ENCODE results near the gene RWDD1.
A peak's percentile ranks its signal among the peaks of the same experiment; 100 is the strongest.

Gene RWDD1

DNA sequence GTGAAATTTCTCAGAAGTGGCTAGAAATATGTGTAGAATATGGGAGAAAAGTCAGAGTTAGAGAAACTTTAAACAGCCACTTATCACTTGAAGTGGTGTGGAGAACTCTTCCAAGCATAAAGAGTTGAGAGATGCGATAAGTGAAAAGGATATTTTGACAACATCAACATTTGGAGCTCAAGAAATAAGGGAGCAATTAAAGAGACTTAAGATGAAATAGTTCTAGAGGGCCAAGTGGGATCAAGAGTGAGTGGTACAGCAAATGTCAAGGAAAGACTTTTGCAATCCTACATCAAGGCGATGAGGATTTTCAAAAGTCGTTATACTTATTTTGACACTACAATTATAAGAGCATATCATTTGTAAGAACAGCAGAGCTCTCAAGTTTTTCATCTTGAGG, 54.6 kb downstream of the RWDD1 start:
- TF ChIP-seq CTCF (IDR thresholded peaks at IDR 0.05; ENCODE audit: insufficient read depth, low read depth, low read length, missing control alignments), result no peak
- no peak overlapping the region for H3K4me3 ChIP-seq (ENCODE audit: low read length)
- DNase-seq (ENCODE audit: low read depth), result no peak

DNA sequence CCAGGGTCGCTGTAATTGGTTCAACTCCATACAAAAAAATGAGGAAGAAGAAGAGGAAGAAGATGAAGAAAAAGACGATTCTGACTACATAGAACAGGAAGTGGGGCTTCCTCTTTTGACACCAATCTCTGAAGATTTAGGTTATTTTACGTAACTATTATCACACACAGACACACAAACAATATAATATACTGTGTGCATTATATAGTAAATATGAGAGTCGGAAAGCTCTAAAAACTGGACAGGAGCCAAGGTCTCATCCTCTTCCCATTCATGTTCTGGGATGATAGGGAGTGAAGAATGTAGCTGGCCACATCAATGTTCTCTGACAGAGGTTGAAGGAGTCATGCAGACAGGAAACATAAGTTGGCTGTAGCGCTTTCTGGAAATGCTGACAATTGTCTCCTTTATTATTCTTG, 58.3 kb downstream of the RWDD1 start:
- no peak for TF ChIP-seq CTCF (IDR thresholded peaks at IDR 0.05; ENCODE audit: insufficient read depth, low read depth, low read length, missing control alignments)
- DNase-seq (ENCODE audit: low read depth), result no peak
- H3K4me3 ChIP-seq (ENCODE audit: low read length), result no peak overlapping the region

- DNase-seq (ENCODE audit: low read depth), result no peak
- no peak for TF ChIP-seq CTCF (IDR thresholded peaks at IDR 0.05; ENCODE audit: insufficient read depth, low read depth, low read length, missing control alignments)
- H3K4me3 ChIP-seq (ENCODE audit: low read length), result no peak overlapping the region
Observed at GRCh38 chr6:116631379-116631990, 60.2 kb downstream of the RWDD1 start.

- no peak overlapping the region for H3K4me3 ChIP-seq (ENCODE audit: low read length)
- no peak for DNase-seq (ENCODE audit: low read depth)
- TF ChIP-seq CTCF (IDR thresholded peaks at IDR 0.05; ENCODE audit: insufficient read depth, low read depth, low read length, missing control alignments), result peak; percentile 50
Observed at GRCh38 chr6:116633685-116634084, 62.4 kb downstream of the RWDD1 start.

All from epithelial cell of esophagus (primary cell).